GM21360 (cell line): ENCODE results near the gene PSIP1.
"Not testable (repeated sequence)": the region's sequence is repeated elsewhere in the genome, so short reads cannot be mapped to it uniquely, and the experiment has no call there.

Experiments
- ATAC-seq: cut with Tn5 transposase; IDR thresholded peaks from one replicate; pipeline ENCODE4 v1.9.1; 2021; ENCODE audit warnings: mild to moderate bottlenecking, moderate library complexity; ENCODE audit not compliant: unreplicated experiment

PSIP1 gene

GRCh38 chr9:15442264-15442663, 68.5 kb downstream of the PSIP1 start:
- ATAC-seq: not testable (repeated sequence)

GRCh38 chr9:15441841-15442240, 68.9 kb downstream of the PSIP1 start:
- ATAC-seq: not testable (repeated sequence)

- ATAC-seq: no peak
These were observed 71.9 kb downstream of the PSIP1 start for GRCh38 chr9:15438891-15439290.

GRCh38 chr9:15433661-15434060, 77.1 kb downstream of the PSIP1 start:
- ATAC-seq: peak; percentile 77

GRCh38 chr9:15433191-15433590, 77.6 kb downstream of the PSIP1 start:
- no peak for ATAC-seq

GRCh38 chr9:15430920-15431844, 79.6 kb downstream of the PSIP1 start:
- ATAC-seq: no peak

GRCh38 chr9:15427702-15428101, 83.1 kb downstream of the PSIP1 start:
- ATAC-seq: not testable (repeated sequence)

GRCh38 chr9:15426019-15426418, 84.8 kb downstream of the PSIP1 start:
- ATAC-seq: peak; percentile 45

- peak; percentile 4 for ATAC-seq
These were observed 87.4 kb downstream of the PSIP1 start for GRCh38 chr9:15423231-15423985.

GRCh38 chr9:15422372-15423230, 88.2 kb downstream of the PSIP1 start, which contains the start of gene SNAPC3:
TSS of gene SNAPC3 (plus strand) at chr9:15422876. CDS start at chr9:15422880, 4 bp downstream.
- peak; percentile 95 for ATAC-seq

GRCh38 chr9:15421990-15422371, 88.8 kb downstream of the PSIP1 start:
- ATAC-seq: no peak

- no peak for ATAC-seq
These were observed 89.2 kb downstream of the PSIP1 start for GRCh38 chr9:15421532-15421931.

GRCh38 chr9:15420796-15421195, 90.0 kb downstream of the PSIP1 start:
- ATAC-seq: no peak

GRCh38 chr9:15417626-15418025, 93.1 kb downstream of the PSIP1 start:
- ATAC-seq: no peak

- peak; percentile 68 for ATAC-seq
These were observed 93.9 kb downstream of the PSIP1 start for GRCh38 chr9:15416880-15417279.
